ENCODE results near the gene ACTG2. TPM values are rescaled to one million over a fixed set of nuclear protein-coding genes. Genes with fewer than 3 reads are reported as not detected.

Gene ACTG2
- total and polyA plus RNA-seq, 2 donors (not counting 1 experiment from before 2014, with no cell fraction given) = not detected

DNA sequence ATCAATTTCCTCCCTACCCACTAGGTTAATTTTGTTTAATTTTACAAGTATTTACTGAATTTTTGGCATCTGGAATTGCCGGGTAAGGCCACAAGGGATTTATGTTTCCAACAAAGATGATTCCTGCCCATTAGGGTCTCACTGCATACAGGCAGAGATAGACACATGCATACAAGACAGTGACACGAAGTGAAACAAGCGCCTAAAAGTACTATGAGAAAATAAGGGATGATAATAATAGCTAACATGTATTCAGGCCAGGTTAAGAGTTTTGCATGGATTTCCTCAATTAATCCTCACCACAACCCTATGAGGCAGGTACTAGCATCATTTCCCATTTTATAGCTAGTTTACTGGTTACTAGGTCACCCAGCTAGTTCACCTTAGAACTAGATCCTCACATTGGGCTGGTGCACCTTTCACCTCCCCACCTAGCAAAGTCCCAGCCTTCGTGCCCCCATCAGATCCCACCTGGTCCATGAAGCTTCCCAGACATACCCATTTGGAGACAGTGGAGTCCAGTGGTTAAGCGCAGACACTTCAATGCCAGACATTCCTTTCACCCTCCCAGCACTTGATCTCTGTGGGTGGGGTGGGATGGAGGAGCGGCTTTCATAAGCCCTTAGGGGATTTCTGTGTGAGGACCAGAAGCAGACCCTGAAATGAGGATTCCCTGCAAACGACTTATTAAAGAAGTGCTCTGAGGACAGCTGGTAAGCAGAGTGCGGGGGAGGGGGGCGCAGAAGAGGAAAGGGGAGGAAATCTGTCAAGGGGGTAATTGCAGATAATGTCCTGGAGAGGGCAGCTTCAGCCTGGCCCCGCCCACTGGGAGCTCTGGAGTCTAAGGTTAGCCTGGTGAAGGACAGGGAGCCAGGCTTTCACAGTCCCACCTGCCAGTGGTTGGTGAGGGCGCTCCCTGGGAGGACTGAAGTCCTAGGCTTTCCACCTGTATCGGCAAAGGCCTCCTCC lies 28.1 kb downstream of the ACTG2 start:
- peak; percentile 47 for ATAC-seq (ENCODE audit: low read depth)
- no peaks in the 10 kb centered on the region for H4K20me1 ChIP-seq (ENCODE audit: control insufficient read depth, insufficient read depth, low read length, poor library complexity, severe bottlenecking)
- POLR2A ChIA-PET = no interaction called here
- Mint-ChIP-seq H3K27ac (peak overlapping the region; percentile 32), H3K27me3 (no peaks in the 10 kb centered on the region), H3K4me1 (peaks cover 15% of the 10 kb centered on the region), H3K9me3 (ENCODE audit: insufficient read depth) (no peaks in the 10 kb centered on the region), H3K4me3 (no peak overlapping the region)
- no peak for TF ChIP-seq EZH2 (IDR thresholded peaks at IDR 0.05; ENCODE audit: borderline replicate concordance, insufficient read depth, low read depth, low read length, poor library complexity, severe bottlenecking)
- TF ChIP-seq, protein P1, sequence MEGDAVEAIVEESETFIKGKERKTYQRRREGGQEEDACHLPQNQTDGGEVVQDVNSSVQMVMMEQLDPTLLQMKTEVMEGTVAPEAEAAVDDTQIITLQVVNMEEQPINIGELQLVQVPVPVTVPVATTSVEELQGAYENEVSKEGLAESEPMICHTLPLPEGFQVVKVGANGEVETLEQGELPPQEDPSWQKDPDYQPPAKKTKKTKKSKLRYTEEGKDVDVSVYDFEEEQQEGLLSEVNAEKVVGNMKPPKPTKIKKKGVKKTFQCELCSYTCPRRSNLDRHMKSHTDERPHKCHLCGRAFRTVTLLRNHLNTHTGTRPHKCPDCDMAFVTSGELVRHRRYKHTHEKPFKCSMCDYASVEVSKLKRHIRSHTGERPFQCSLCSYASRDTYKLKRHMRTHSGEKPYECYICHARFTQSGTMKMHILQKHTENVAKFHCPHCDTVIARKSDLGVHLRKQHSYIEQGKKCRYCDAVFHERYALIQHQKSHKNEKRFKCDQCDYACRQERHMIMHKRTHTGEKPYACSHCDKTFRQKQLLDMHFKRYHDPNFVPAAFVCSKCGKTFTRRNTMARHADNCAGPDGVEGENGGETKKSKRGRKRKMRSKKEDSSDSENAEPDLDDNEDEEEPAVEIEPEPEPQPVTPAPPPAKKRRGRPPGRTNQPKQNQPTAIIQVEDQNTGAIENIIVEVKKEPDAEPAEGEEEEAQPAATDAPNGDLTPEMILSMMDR (IDR thresholded peaks at IDR 0.05) = no peak
- no peak overlapping the region for H3K27ac ChIP-seq (ENCODE audit: low read length in 2 of 2)
- H3K79me2 ChIP-seq (ENCODE audit: control insufficient read depth, insufficient read depth, low read length) = peaks cover 3% of the 10 kb centered on the region
- peaks cover 0 to 5% (median 2%) of the 10 kb centered on the region in 3 donors for H3K9me3 ChIP-seq (ENCODE audit: control extremely low read depth in 1 of 3, control insufficient read depth in 2 of 3, insufficient read depth in 1 of 3, low read length in 2 of 3)
- H3K4me3 ChIP-seq (ENCODE audit: control extremely low read depth in 1 of 5, extremely low read depth in 1 of 5, insufficient read depth in 1 of 5, low read depth in 2 of 5, low read length in 4 of 5) = no peak overlapping the region
- no peak overlapping the region for H3K9ac ChIP-seq (ENCODE audit: low read length)
- no peaks in the 10 kb centered on the region for H3K27me3 ChIP-seq (replicated peaks in 1 of 4; ENCODE audit: control extremely low read depth in 1 of 4, control insufficient read depth in 3 of 4, insufficient read depth in 4 of 4, low read length in 3 of 4)
- CTCF ChIA-PET = interaction anchor here (0.6 to 1.1 kb wide), 4 partner anchors 10 to 186 kb away, joined by 3 to 4 read pairs (median 3); no protein-coding TSS in a partner anchor
- WGBS (ENCODE audit: insufficient coverage) = 71% methylated on average over 8 of the region's 12 CpGs
- intact Hi-C loops (cut with micrococcal nuclease) = no loop called here
- no peak overlapping the region for H2AFZ ChIP-seq (ENCODE audit: insufficient read depth, low read depth, low read length, poor library complexity, severe bottlenecking)
- no peaks in the 10 kb centered on the region for H3K36me3 ChIP-seq (replicated peaks in 1 of 2; ENCODE audit: control extremely low read depth in 1 of 2, control insufficient read depth in 1 of 2, extremely low read depth in 1 of 2, insufficient read depth in 2 of 2, low read length in 1 of 2)
- peaks cover 2 to 11% of the 10 kb centered on the region in 2 donors for H3K4me1 ChIP-seq (ENCODE audit: control insufficient read depth in 2 of 2, insufficient read depth in 2 of 2, low read length in 2 of 2)
- no peak overlapping the region for H3K4me2 ChIP-seq (replicated peaks; ENCODE audit: low read depth, low read length, poor library complexity, severe bottlenecking)
- peak; percentile 52 for DNase-seq

GRCh38 chr2:73921581-73921980 lies 28.8 kb downstream of the ACTG2 start:
- ATAC-seq (ENCODE audit: low read depth) (no peak), DNase-seq (no peak)
- TF ChIP-seq, protein P1 (IDR thresholded peaks at IDR 0.05) = no peak
- TF ChIP-seq EZH2 (IDR thresholded peaks at IDR 0.05; ENCODE audit: borderline replicate concordance, insufficient read depth, low read depth, low read length, poor library complexity, severe bottlenecking) = no peak
- H3K4me3 ChIP-seq (ENCODE audit: control extremely low read depth in 1 of 5, extremely low read depth in 1 of 5, insufficient read depth in 1 of 5, low read depth in 2 of 5, low read length in 4 of 5) = no peak overlapping the region
- ChIA-PET POLR2A (no interaction called here), CTCF (interaction anchor here (0.6 to 1.1 kb wide), 3 partner anchors 11 to 185 kb away, joined by 3 to 4 read pairs (median 3); no protein-coding TSS in a partner anchor)
- no peaks in the 10 kb centered on the region for H3K27me3 ChIP-seq (replicated peaks in 1 of 4; ENCODE audit: control extremely low read depth in 1 of 4, control insufficient read depth in 3 of 4, insufficient read depth in 4 of 4, low read length in 3 of 4)
- intact Hi-C loops (cut with micrococcal nuclease) = no loop called here
- H2AFZ ChIP-seq (ENCODE audit: insufficient read depth, low read depth, low read length, poor library complexity, severe bottlenecking) = no peak overlapping the region
- no peak overlapping the region for H3K27ac ChIP-seq (ENCODE audit: low read length in 2 of 2)
- Mint-ChIP-seq H3K27me3 (no peaks in the 10 kb centered on the region), H3K9me3 (ENCODE audit: insufficient read depth) (no peaks in the 10 kb centered on the region), H3K27ac (no peak overlapping the region), H3K4me3 (no peak overlapping the region), H3K4me1 (peaks cover 21% of the 10 kb centered on the region)
- peaks cover 6 to 15% of the 10 kb centered on the region in 2 donors for H3K4me1 ChIP-seq (ENCODE audit: control insufficient read depth in 2 of 2, insufficient read depth in 2 of 2, low read length in 2 of 2)
- peaks cover 0 to 8% (median 2%) of the 10 kb centered on the region in 3 donors for H3K9me3 ChIP-seq (ENCODE audit: control extremely low read depth in 1 of 3, control insufficient read depth in 2 of 3, insufficient read depth in 1 of 3, low read length in 2 of 3)
- peaks cover 7% of the 10 kb centered on the region for H3K79me2 ChIP-seq (ENCODE audit: control insufficient read depth, insufficient read depth, low read length)
- H3K9ac ChIP-seq (ENCODE audit: low read length) = no peak overlapping the region
- H4K20me1 ChIP-seq (ENCODE audit: control insufficient read depth, insufficient read depth, low read length, poor library complexity, severe bottlenecking) = no peaks in the 10 kb centered on the region
- H3K4me2 ChIP-seq (replicated peaks; ENCODE audit: low read depth, low read length, poor library complexity, severe bottlenecking) = no peak overlapping the region
- 96% methylated on average over 6 of the region's 9 CpGs for WGBS (ENCODE audit: insufficient coverage)
- no peaks in the 10 kb centered on the region for H3K36me3 ChIP-seq (replicated peaks in 1 of 2; ENCODE audit: control extremely low read depth in 1 of 2, control insufficient read depth in 1 of 2, extremely low read depth in 1 of 2, insufficient read depth in 2 of 2, low read length in 1 of 2)

Measured in B cell (primary cell).